AG20443 (cell line): ENCODE measurements around the gene MRPS25.
"Not testable (repeated sequence)": the region's sequence is repeated elsewhere in the genome, so short reads cannot be mapped to it uniquely, and the experiment has no call there.

ENCODE experiments used
- DNase-seq: peaks from one replicate; pipeline ENCODE4 v3.0.0; 2012; ENCODE audit warnings: low spot score, mixed read lengths

The MRPS25 gene

GRCh38 chr3:15043408-15044171 is 21.5 kb downstream of the MRPS25 start:
- no peak for DNase-seq

GRCh38 chr3:15042936-15043335 is 22.2 kb downstream of the MRPS25 start:
- no peak for DNase-seq

GRCh38 chr3:15041950-15042349 is 23.2 kb downstream of the MRPS25 start:
- no peak for DNase-seq

GRCh38 chr3:15040844-15041243 is 24.3 kb downstream of the MRPS25 start:
- DNase-seq, result no peak

- no peak for DNase-seq
These were observed 26.8 kb downstream of the MRPS25 start for GRCh38 chr3:15038306-15038705.

GRCh38 chr3:15033103-15033502 is 32.0 kb downstream of the MRPS25 start:
- no peak for DNase-seq

- DNase-seq, result no peak
These were observed 32.5 kb downstream of the MRPS25 start for GRCh38 chr3:15032650-15033049.

GRCh38 chr3:15029625-15030024 is 35.5 kb downstream of the MRPS25 start:
- no peak for DNase-seq

GRCh38 chr3:15023719-15024118 is 41.4 kb downstream of the MRPS25 start:
- no peak for DNase-seq

- DNase-seq, result no peak
These were observed 41.9 kb downstream of the MRPS25 start for GRCh38 chr3:15023249-15023648.

GRCh38 chr3:15017191-15017590 is 47.9 kb downstream of the MRPS25 start:
- no peak for DNase-seq

- DNase-seq, result no peak
These were observed 49.7 kb downstream of the MRPS25 start for GRCh38 chr3:15015456-15015855.

- DNase-seq, result no peak
These were observed 50.3 kb downstream of the MRPS25 start for GRCh38 chr3:15014606-15015328.

- DNase-seq, result no peak
These were observed 53.9 kb downstream of the MRPS25 start for GRCh38 chr3:15011174-15011573.

GRCh38 chr3:15010664-15011063 is 54.5 kb downstream of the MRPS25 start:
- no peak for DNase-seq

- DNase-seq, result no peak
These were observed 55.9 kb downstream of the MRPS25 start for GRCh38 chr3:15009167-15009566.

GRCh38 chr3:15007681-15008141 is 57.4 kb downstream of the MRPS25 start:
- peak; percentile 27 for DNase-seq

- not testable (repeated sequence) for DNase-seq
These were observed 65.9 kb downstream of the MRPS25 start for GRCh38 chr3:14999182-14999581.
